Measurements from ENCODE around the gene MYO18A. TPM values are rescaled to one million over a fixed set of nuclear protein-coding genes. Genes with fewer than 3 reads are reported as not detected.

The MYO18A gene
- total RNA-seq, 4 donors from 2014 or later = 46.7 to 82.7 (median 64.6) TPM

DNA sequence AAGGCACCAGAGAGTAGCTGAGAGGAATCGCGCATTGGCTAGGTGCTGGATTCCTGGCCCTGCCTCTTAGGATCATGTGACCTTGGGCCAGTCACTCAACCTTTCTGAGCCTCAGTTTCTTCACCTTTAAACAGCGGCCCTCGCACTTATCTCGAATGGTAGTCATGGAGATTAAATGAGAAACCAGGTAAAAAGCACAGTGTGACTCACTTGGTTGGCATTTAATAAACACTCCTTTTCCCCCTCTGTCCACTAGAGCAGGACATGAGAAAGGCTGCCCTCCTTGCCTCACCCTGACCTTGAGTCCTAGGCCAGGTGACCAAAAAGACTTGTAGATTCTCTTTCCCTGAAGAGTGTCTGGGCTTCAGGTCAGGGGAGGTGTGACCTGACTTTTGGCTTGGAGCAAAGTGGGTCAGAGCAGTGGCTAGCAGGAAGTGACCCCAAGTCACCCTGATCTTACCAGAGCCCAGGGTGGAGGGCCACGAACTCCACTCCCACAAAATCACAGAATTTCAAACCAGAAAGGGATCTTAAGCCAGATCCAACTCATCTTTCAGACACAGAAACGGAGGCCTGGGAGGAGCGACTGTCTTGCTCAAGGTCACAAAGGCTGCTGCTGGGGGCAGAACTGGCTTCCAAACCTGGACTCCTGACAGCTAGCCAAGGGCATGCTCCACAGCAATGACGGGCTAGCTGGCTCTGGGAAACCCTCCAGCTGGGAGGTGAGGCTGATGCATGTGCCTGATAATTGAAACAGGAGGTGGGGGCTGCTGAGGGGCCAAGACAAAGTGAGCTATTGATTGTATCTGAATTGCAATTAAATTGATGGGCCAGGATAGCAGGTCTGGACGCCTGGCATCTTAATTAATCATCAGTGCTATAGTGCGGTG, 72.0 kb downstream of the MYO18A start:
- TF ChIP-seq CTCF (IDR thresholded peaks at IDR 0.05) (no peak), EP300 (IDR thresholded peaks at IDR 0.05) (no peak), POLR2A (IDR thresholded peaks at IDR 0.05; ENCODE audit: low read depth) (no peak), POLR2AphosphoS5 (IDR thresholded peaks at IDR 0.05) (no peak)
- Histone ChIP-seq H3K36me3 (peaks cover 37 to 97% (median 84%) of the 10 kb centered on the region in 4 donors), H3K9me3 (no peaks in the 10 kb centered on the region), H3K27me3 (no peaks in the 10 kb centered on the region), H3K27ac (replicated peaks in 1 of 4) (no peak overlapping the region), H3K4me1 (peaks cover 18 to 27% (median 24%) of the 10 kb centered on the region in 4 donors), H3K4me3 (no peak overlapping the region)
- no peak for DNase-seq (ENCODE audit: extremely low spot score)
- 70% methylated on average over 9 of the region's 11 CpGs for WGBS
- intact Hi-C loops (cut with DNase I) = no loop called here

DNA sequence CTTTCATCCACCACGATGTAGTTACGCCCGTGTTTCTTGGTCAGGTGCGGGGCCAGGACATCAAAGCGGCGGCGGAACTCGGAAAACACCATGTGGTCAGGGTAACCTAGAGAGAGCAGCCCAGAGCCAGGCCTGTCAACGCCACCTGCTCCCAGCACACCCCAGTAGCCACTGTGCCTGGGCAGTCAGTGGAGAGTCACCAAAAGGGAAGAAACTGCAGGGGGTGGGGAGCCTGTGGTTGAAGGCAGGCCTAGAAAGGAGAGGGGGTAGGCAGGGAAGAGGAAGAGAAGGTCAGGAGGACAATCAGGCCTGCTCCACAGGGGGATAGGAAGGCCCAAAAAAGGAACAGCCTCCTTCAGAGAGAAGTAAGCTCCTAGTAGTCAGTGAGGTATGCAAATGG, 73.1 kb downstream of the MYO18A start:
- DNase-seq (ENCODE audit: extremely low spot score) = no peak
- TF ChIP-seq POLR2A (IDR thresholded peaks at IDR 0.05; ENCODE audit: low read depth) = no peak
- no peak for TF ChIP-seq EP300 (IDR thresholded peaks at IDR 0.05)
- TF ChIP-seq CTCF (IDR thresholded peaks at IDR 0.05) = no peak
- TF ChIP-seq POLR2AphosphoS5 (IDR thresholded peaks at IDR 0.05) = no peak
- Histone ChIP-seq H3K27me3 (no peaks in the 10 kb centered on the region), H3K9me3 (no peaks in the 10 kb centered on the region), H3K4me3 (no peak overlapping the region), H3K4me1 (peaks cover 7 to 16% (median 15%) of the 10 kb centered on the region in 4 donors), H3K36me3 (peaks cover 37 to 98% (median 90%) of the 10 kb centered on the region in 4 donors), H3K27ac (replicated peaks in 1 of 4) (no peak overlapping the region)
- 94% methylated on average over 9 of the region's 9 CpGs for WGBS
- intact Hi-C loops (cut with DNase I) = no loop called here

DNA sequence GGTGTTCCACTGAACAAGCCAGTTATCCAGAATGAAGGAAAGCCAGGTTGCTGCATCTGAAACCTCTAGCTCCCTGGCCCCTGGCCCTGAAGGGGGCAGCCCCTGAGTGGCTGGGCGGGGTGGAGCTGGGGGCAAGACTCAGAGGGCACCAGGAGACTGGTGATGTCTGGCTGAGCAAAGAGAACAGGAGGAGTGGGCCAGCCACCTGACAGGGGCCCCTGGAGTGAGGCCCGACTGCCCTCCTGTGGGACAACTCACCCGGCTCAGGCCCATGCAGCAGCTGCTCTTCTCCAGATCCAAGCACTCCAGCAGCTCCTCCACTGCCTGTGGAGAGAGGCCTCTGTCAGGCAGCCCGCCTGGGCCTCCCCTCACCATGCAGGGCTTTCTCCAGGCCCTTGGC, 76.9 kb downstream of the MYO18A start:
- H3K4me1 ChIP-seq = peaks cover 0 to 9% (median 3%) of the 10 kb centered on the region in 4 donors
- no peak overlapping the region for H3K27ac ChIP-seq (replicated peaks in 1 of 4)
- no peaks in the 10 kb centered on the region for H3K9me3 ChIP-seq
- intact Hi-C loops (cut with DNase I) = no loop called here
- H3K27me3 ChIP-seq = no peaks in the 10 kb centered on the region
- WGBS = 100% methylated on average over 1 of the region's 4 CpGs
- TF ChIP-seq POLR2AphosphoS5 (IDR thresholded peaks at IDR 0.05) (no peak), POLR2A (IDR thresholded peaks at IDR 0.05; ENCODE audit: low read depth) (no peak), EP300 (IDR thresholded peaks at IDR 0.05) (no peak), CTCF (IDR thresholded peaks at IDR 0.05) (no peak)
- no peak overlapping the region for H3K4me3 ChIP-seq
- DNase-seq (ENCODE audit: extremely low spot score) = no peak
- H3K36me3 ChIP-seq = peaks cover 35 to 100% (median 95%) of the 10 kb centered on the region in 4 donors

GRCh38 chr17:29102741-29103181, 77.4 kb downstream of the MYO18A start:
- H3K4me3 ChIP-seq = no peak overlapping the region
- no peak for TF ChIP-seq CTCF (IDR thresholded peaks at IDR 0.05)
- no peak for TF ChIP-seq POLR2A (IDR thresholded peaks at IDR 0.05; ENCODE audit: low read depth)
- no peak for TF ChIP-seq POLR2AphosphoS5 (IDR thresholded peaks at IDR 0.05)
- TF ChIP-seq EP300 (IDR thresholded peaks at IDR 0.05) = no peak
- 92% methylated on average over 11 of the region's 11 CpGs for WGBS
- no peaks in the 10 kb centered on the region for H3K27me3 ChIP-seq
- DNase-seq (ENCODE audit: extremely low spot score) = no peak
- no peaks in the 10 kb centered on the region for H3K9me3 ChIP-seq
- intact Hi-C loops (cut with DNase I) = no loop called here
- H3K4me1 ChIP-seq = peaks cover 0 to 4% (median 0%) of the 10 kb centered on the region in 4 donors
- H3K36me3 ChIP-seq = peaks cover 41 to 100% (median 97%) of the 10 kb centered on the region in 4 donors
- H3K27ac ChIP-seq (replicated peaks in 1 of 4) = no peak overlapping the region

Measured in esophagus muscularis mucosa (tissue), 4 donors.